Testis (tissue), 5 donors: ENCODE data around the gene TRMT112. TPM values are rescaled to one million over a fixed set of nuclear protein-coding genes. Genes with fewer than 3 reads are reported as not detected.

Experiments
- DNase-seq: peaks from one replicate; pipeline ENCODE4 v3.0.0-alpha.2; 2019
- H3K27ac ChIP-seq, 2 donors: fragments of 200-600 bp; sonication (generic); one replicate each; pipeline ENCODE4 v1.5.1; 2019
- H3K27me3 ChIP-seq: fragments of 200-600 bp; sonication (generic); one replicate; pipeline ENCODE4 v1.5.1; 2019
- H3K36me3 ChIP-seq: fragments of 200-600 bp; sonication (generic); one replicate; pipeline ENCODE4 v1.5.1; 2017; ENCODE audit warnings: low read depth; ENCODE audit errors: missing control alignments
- H3K4me1 ChIP-seq: fragments of 200-600 bp; sonication (generic); one replicate; pipeline ENCODE4 v1.5.1; 2019
- H3K4me3 ChIP-seq, 2 donors: fragments of 200-600 bp; sonication (generic); one replicate each; pipeline ENCODE4 v1.5.1; 2017 to 2019
- H3K9me3 ChIP-seq: fragments of 200-600 bp; sonication (generic); one replicate; pipeline ENCODE4 v1.5.1; 2017
- POLR2A ChIP-seq: fragments of 450-650 bp; IDR thresholded peaks from one replicate; pipeline ENCODE4 v1.6.1; 2017; ENCODE audit warnings: antibody characterized with exemption, mild to moderate bottlenecking, moderate library complexity
- WGBS, 2 donors: methylation state at CpG; one replicate each; pipeline ENCODE4 v1.1.5; 2018; 5-methylcytosine and 5-hydroxymethylcytosine counted together
- intact Hi-C: fragments of 100-400 bp; cut with DNase I; formaldehyde crosslinking; loops from one replicate; pipeline ENCODE4 v1.15.1; 2023; ENCODE audit warnings: low total_unique reads
- long read RNA-seq, 2 donors: transcript quantifications; one replicate each; lab custom pipeline, GENCODE V29; 2026
- polyA plus RNA-seq: library from polyadenylated mRNA; stranded (reverse); fragments of 350-450 nt; fragmentation: Illumina TruSeq; extraction: RNeasy Lipid Tissue Mini Kit (QIAGEN cat#74804); gene quantifications from one replicate; pipeline ENCODE4 v1.2.3, GENCODE V29; 2014; ENCODE audit warnings: low read depth, low replicate concordance; ENCODE audit not compliant: insufficient read depth
- total RNA-seq, 2 donors: library from RNA; depleted of rRNA; stranded (reverse); fragments of >200 nt; gene quantifications; one replicate each; pipeline ENCODE4 v1.2.3, GENCODE V29; 2016
- TF ChIP-seq, protein P1 (sequence below), 3 experiments: fragments of 450-650 bp in 2 of 3; fragments of 200-600 bp in 1 of 3; sonication (generic) in 1 of 3; IDR thresholded peaks; one replicate each; pipeline ENCODE4 v1.5.1; 2016 to 2019; ENCODE audit warnings: antibody characterized with exemption in 3 of 3, mild to moderate bottlenecking in 2 of 3, moderate library complexity in 1 of 3

Gene TRMT112
- total RNA-seq: 100 to 1,000 TPM; 303 to 340 TPM
- polyA plus RNA-seq: 275 TPM
- long read RNA-seq, donor 1, transcript TRMT112-206 (4 exons, 1,106 nt): major isoform, 225 of 1,094 reads
- long read RNA-seq, donor 1, transcript TRMT112-205 (3 exons, 659 nt): minor isoform, 6 of 1,094 reads
- long read RNA-seq, donor 1, transcript TRMT112-203 (3 exons, 823 nt): minor isoform, 11 of 1,094 reads
- long read RNA-seq, donor 1, transcript TRMT112-204 (2 exons, 559 nt): minor isoform, 5 of 1,094 reads
- long read RNA-seq, donor 1, partial matches to known transcripts: 797 of 1,094 reads
- long read RNA-seq, donor 1, other reads (novel, unspliced or antisense): 48 of 1,094 reads
- long read RNA-seq, donor 2, transcript TRMT112-204 (2 exons, 559 nt): minor isoform, 5 of 743 reads
- long read RNA-seq, donor 2, transcript TRMT112-203 (3 exons, 823 nt): minor isoform, 14 of 743 reads
- long read RNA-seq, donor 2, transcript TRMT112-206 (4 exons, 1,106 nt): major isoform, 147 of 743 reads
- long read RNA-seq, donor 2, transcript TRMT112-205 (3 exons, 659 nt): minor isoform, 6 of 743 reads
- long read RNA-seq, donor 2, partial matches to known transcripts: 212 of 743 reads
- long read RNA-seq, donor 2, other reads (novel, unspliced or antisense): 356 of 743 reads

DNA sequence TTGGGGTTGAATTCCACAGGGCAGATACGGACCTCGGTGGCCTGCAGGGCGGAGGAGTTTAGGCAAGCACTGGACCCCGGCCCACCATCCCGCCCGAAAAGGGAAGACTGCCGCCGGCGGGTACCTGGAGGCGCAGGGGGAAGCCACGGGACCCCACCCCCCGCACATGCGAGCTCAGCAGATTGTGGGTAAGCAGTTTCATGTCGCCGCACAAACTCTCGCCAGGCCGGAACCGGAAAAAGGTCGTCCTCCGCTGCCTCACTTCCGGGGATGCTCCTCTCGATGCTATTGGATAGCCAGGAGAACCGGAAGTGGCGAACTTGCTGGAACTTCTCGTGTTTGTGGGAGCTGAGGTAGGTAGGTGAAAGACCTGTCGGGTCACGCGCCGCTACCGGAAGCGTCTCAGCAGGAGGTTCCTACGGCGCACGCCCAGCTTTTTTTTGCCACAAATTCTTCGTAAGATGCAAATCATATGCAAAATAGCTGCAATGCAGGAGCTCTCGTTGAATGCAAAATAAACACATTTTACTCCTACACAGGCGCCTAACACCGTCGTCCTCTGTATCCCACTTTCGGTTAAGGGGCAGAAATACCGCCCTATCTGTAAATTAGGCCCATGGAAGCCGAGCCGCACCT lies at the start of gene TRMT112:
TRMT112 (minus strand) TSS at position 235 of the 636 bp plus-strand sequence; CDS start at position 202, 33 bp downstream.
- no peaks in the 10 kb centered on the region for H3K27me3 ChIP-seq
- WGBS, 2 donors: 0 to 1% methylated on average over 21 to 30 of the region's 43 CpGs
- H3K36me3 ChIP-seq: no peaks in the 10 kb centered on the region
- peaks cover 9% of the 10 kb centered on the region for H3K4me1 ChIP-seq
- intact Hi-C loops: no loop called here
- DNase-seq: peak; percentile 99
- no peaks in the 10 kb centered on the region for H3K9me3 ChIP-seq
- peak; percentile 63 for TF ChIP-seq POLR2A
- TF ChIP-seq, protein P1, sequence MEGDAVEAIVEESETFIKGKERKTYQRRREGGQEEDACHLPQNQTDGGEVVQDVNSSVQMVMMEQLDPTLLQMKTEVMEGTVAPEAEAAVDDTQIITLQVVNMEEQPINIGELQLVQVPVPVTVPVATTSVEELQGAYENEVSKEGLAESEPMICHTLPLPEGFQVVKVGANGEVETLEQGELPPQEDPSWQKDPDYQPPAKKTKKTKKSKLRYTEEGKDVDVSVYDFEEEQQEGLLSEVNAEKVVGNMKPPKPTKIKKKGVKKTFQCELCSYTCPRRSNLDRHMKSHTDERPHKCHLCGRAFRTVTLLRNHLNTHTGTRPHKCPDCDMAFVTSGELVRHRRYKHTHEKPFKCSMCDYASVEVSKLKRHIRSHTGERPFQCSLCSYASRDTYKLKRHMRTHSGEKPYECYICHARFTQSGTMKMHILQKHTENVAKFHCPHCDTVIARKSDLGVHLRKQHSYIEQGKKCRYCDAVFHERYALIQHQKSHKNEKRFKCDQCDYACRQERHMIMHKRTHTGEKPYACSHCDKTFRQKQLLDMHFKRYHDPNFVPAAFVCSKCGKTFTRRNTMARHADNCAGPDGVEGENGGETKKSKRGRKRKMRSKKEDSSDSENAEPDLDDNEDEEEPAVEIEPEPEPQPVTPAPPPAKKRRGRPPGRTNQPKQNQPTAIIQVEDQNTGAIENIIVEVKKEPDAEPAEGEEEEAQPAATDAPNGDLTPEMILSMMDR (IDR thresholded peaks at IDR 0.05): no peak
- H3K4me3 ChIP-seq: peak within 1 kb of the TSS; percentile 72 to 75
- H3K27ac ChIP-seq: peak within 1 kb of the TSS; percentile 75 to 98

DNA sequence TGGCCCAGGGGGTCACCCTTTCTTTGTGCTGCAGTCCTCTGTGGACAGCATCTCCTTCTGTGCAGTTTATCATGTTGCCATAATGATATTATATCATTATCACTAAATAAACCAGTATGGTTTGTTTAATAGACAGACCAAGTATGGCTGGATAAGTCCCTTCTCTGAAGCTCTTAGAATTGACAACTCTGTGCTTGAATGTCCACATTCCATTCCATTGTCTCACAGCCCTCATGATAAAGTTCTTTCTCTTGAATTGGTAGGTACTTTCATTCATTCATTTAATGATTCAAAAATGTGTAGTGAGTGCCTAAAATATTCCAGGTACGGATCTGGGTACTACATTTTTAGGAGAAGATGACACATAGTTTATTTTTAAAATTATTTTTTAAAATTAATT lies 49.4 kb upstream of the TRMT112 start:
- TF ChIP-seq, protein P1 (IDR thresholded peaks at IDR 0.05): no peak
- no peak for TF ChIP-seq POLR2A
- Histone ChIP-seq H3K27ac (no peak overlapping the region), H3K4me1 (peaks cover 3% of the 10 kb centered on the region), H3K36me3 (no peaks in the 10 kb centered on the region), H3K4me3 (no peak overlapping the region), H3K27me3 (no peaks in the 10 kb centered on the region), H3K9me3 (no peaks in the 10 kb centered on the region)
- DNase-seq: no peak
- intact Hi-C loops: no loop called here
- 91 to 94% methylated on average over 1 of the region's 1 CpG for WGBS, 2 donors

DNA sequence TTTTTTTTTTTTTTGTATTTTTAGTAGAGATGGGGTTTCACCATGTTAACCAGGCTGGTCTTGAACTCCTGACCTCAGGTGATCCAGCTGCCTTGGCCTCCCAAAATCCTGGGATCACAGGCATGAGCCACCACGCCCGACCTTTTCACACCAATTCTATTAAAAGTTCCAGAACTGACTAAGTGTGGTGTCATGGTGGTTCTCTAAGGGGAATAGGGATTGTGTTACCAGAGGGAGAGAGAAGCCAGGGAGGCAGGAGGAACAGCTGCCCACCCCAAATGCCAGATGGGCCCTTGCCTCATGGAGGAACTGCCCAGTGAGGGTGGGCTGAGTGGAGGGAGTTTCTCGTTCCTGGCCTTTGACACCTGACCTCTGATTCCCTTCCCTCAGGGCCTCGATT lies 47.6 kb upstream of the TRMT112 start:
- no peaks in the 10 kb centered on the region for H3K27me3 ChIP-seq

DNA sequence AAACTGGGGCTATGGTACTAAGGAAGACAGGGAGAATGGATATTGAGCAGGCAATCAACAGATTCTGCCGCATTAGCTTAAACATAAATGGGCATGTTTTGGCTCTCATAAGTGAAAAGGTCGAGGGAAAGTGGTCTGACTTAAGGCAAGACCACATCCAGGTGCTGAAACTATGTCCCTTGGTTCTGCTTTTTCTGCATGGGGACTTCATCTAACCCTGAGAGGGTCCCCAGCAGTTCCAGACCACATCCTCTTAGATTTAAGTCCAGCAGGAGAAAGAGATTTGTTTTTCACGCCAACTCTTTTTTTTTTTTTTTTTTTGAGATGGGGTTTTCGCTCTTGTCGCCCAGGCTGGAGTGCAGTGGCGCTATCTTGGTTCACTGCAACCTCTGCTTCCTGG lies 47.1 kb upstream of the TRMT112 start:
- Histone ChIP-seq H3K4me1 (peaks cover 9% of the 10 kb centered on the region), H3K36me3 (no peaks in the 10 kb centered on the region), H3K9me3 (no peaks in the 10 kb centered on the region), H3K4me3 (no peak overlapping the region), H3K27ac (no peak overlapping the region), H3K27me3 (no peaks in the 10 kb centered on the region)
- 91 to 92% methylated on average over 6 of the region's 6 CpGs for WGBS, 2 donors
- intact Hi-C loops: no loop called here
- no peak for DNase-seq
- TF ChIP-seq POLR2A: no peak
- TF ChIP-seq, protein P1 (IDR thresholded peaks at IDR 0.05): no peak

More for the DNA sequence above, 47.6 kb upstream of the TRMT112 start:
- no peak overlapping the region for H3K4me3 ChIP-seq
- DNase-seq: no peak
- 70 to 85% methylated on average over 4 of the region's 4 CpGs for WGBS, 2 donors
- TF ChIP-seq POLR2A: no peak
- TF ChIP-seq, protein P1 (IDR thresholded peaks at IDR 0.05): no peak
- no peaks in the 10 kb centered on the region for H3K9me3 ChIP-seq
- no peak overlapping the region for H3K27ac ChIP-seq
- intact Hi-C loops: no loop called here
- H3K36me3 ChIP-seq: no peaks in the 10 kb centered on the region
- H3K4me1 ChIP-seq: peaks cover 4% of the 10 kb centered on the region
